Glomerular visceral epithelial cell (primary cell): ENCODE measurements around the gene PSTPIP1.

Source experiments
- DNase-seq: peaks from one replicate; pipeline ENCODE4 v3.0.0-alpha.2; 2016; ENCODE audit errors: extremely low spot score

PSTPIP1 gene

DNA sequence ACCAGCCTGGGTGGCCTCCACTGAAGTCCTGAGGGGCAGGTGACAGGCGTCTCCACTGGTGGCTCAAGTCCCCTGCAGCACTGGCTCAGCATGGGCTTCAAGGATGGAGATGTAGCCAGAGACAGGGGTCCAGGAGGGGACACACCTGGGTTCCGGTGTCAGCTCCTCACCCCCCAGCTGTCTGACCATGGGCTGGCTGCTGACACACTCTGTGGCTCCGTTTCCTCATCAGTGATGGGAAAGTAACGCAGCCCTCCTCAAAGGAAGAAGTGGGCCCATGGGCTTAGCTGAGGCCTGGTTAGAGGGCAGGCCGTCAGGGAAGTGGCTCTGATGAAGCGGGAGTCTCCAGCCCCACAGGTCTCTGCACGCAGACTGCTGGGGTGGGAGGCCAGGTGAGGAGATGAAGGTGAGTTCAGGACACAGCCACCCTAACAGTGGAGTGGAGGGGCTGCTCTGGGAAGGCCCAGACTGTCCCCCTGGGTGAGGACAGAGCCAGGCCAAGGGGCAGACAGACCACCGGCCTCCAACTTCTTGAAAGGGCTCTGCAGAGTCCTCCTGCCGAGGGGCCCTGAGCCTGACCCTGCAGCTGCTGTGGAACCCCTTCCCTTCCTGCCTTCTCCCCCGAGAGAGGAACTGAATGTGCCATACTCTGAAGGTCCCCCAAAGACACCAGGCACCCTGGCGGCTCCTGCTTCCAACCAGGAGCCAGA, 24.0 kb downstream of the PSTPIP1 start:
- DNase-seq: no peak

DNA sequence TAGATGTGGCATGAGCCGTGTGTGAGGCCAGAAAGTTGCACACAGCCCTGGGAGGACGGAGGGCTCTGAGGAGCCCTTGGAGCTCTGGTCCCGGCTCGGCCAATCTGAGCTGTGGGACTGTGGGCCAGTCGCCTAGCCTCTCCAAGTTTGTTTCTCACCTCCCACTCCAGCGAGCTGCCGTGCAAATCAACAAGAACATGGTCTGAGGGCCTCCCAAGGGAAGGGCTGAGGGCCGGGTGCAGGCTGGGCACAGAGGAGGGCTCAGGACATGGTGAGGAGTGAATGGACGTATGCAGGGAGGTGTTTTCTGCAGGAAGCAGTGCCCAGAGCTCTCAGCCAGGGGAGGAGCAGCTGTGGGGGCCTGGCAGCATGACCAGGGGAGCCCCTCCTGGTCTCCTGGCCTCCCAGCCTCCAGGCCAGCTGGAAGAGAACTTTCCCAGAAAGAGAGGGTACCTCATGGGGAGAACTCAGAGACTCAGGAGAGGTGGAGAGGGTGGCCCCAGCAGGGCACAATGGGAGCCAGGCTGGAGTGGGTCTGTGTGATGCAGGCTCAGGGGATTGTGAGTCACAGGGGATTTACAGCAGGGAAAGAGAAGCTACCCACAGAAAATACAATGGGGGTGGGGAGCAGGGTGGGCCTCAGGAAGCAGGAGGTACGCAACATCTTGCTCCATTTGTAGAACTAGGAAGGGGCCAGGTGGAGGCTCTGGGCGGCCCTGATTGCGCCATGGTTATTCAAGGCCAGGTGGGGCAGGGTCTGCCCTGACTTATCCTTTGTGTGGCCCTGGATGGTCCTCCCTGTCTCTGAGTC, 24.8 kb downstream of the PSTPIP1 start:
- no peak for DNase-seq

DNA sequence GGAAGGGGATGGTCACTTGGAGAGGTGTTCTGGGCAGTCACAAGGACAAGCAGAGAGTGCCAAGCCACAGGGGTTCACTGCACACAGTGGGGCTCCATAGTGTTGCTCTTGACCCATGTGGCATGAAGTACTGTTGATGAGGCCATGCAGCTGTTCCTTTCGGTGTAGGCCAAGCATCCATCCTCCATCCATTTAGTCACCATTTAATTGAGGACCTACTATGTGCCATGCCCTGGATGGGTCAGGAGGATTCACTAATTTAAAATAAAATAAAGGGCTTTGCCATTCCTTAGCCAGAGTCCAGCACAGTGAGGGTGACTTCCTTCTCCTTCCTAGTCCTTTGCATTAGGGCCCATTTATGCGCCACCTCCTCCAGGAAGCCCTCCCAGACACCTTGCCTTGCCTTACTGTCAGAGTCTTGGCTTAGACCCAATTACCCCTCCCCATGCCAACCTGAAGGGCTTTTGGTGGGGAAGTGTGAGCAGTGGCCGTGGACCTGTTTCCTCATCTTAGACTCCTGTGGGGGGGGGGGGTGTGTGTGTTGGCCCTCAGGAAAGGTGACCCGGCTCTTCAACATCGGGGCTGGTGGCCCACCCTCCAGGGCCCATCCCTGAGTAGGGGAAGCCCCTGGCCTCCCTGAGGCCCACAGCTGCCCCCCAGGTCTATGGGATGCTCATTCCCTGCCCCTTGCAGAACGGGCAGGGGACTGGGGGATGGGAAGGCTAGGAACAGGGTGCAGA, 25.6 kb downstream of the PSTPIP1 start:
- no peak for DNase-seq

DNA sequence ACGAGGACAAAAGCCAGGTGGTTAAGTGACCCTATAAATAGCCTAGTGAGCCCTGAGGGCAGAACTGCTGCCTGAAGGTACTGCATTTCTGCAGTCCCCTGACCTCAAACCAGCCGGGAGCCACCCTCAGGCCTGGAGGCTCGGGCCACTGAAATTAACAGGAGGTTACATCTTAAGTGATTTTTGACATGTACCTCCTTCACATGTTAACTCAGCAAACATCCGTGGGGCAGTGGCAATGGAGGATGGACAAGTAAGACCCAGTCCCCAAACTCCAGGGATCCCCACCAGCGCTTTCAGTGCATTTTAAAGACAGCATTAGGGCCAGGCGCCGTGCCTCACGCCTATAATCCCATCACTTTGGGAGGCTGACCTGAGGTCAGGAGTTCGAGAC, 26.2 kb downstream of the PSTPIP1 start:
- no peak for DNase-seq

DNA sequence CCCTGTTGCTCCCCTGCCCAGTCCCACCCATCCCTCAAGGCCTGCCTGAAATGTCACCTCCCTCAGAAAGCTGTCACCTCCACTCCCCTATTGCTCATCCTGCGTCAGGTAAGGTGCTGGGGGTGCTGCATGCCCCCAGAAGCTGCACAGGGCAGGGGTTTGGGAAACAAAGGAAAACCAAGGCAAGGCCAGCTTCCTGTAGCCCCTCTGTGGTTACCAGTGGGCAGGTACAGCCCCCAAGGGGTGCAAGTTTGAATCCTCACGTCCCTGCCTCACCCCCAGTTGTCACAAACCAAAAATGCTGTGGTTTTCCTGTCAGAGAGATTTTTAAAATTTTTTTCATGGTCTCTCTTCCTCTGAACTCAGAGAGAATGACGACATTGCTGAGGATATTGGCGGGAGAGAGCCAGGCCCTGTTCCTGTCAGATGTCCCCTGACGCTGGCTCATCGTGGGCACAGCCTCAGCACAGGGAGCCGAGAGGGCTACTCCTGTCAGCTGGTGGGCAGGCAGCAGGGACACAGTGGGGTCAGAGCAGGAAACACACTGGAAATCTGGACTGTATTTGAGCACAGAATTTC, 27.0 kb downstream of the PSTPIP1 start:
- peak; percentile 46 for DNase-seq

DNA sequence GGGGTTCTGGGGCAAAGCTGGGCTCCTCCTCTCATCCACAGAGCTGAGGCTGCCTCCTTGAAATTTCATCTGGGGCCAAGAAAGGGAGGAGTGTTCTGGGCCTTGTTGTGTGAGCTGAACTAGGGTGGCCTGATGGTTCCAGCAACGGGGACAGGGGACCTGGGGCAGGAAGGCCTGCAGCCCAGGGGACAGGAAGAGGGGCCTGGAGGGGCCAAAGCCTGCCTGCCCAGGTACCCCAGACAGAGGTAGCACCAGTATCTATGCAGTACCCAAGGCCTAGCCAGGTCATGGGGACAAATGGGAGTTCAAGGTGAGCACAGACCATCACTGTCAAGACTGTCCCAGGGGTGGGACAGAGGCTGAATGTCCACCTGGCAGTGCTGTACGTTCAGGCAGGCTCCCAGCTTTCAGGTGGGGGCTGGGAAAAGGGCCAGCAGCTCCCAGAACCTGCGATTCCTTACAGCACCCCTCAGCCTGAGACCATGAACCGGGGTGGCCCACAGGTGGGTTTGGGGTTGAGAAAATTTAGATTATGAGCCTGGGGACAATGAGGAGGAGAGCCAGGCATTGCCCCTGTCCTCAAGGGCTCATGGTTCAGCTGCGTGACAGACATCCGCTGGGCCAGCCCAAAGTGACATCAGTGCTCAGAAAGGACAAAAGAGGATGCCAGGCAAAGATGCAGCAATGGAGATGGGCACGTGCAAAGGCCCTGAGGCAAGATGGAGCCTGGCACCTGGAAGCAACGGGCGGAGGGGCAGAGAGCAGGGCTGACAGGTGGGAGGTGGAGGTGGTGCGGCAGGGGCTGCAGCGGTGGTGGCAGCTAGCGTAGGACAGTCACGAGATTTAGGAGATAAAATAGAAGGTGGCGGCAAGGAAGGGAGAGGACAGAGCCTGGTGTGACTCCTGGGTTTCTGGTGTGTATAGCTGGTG, 28.0 kb downstream of the PSTPIP1 start:
- no peak for DNase-seq

DNA sequence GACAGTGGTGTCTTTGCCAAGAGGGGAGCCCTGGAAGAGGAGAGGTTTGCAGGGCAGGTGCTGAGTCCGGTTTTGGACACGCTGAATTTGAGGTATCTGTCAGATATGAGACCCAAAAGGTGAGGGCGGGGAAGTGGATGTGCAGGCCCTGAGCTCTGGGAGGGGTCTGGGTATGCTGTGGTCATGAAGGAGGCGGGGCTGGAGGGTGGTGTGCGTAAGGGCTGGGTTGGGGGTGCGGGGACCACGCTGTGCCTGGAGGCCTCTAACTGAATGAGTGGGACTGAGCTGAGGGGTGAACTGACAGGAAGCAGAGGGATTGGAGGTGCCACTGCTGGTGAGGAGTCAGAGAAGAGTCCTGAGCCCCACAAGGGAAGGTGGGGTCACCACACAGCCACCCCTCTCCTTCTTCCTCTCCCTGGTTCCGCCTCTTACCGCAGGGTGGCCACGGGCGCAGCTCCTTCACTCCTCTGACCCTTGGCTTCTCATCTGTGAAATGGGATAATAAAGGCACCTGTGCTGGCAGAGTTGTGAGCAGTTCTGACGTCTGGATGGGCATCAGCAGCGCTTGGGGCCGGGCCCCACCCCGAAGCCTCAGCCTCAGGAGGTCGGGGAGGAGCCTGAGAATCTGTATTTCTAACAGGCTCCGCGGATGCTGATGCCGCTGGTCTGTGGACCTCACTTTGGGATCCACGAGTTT, 28.8 kb downstream of the PSTPIP1 start:
- no peak for DNase-seq

DNA sequence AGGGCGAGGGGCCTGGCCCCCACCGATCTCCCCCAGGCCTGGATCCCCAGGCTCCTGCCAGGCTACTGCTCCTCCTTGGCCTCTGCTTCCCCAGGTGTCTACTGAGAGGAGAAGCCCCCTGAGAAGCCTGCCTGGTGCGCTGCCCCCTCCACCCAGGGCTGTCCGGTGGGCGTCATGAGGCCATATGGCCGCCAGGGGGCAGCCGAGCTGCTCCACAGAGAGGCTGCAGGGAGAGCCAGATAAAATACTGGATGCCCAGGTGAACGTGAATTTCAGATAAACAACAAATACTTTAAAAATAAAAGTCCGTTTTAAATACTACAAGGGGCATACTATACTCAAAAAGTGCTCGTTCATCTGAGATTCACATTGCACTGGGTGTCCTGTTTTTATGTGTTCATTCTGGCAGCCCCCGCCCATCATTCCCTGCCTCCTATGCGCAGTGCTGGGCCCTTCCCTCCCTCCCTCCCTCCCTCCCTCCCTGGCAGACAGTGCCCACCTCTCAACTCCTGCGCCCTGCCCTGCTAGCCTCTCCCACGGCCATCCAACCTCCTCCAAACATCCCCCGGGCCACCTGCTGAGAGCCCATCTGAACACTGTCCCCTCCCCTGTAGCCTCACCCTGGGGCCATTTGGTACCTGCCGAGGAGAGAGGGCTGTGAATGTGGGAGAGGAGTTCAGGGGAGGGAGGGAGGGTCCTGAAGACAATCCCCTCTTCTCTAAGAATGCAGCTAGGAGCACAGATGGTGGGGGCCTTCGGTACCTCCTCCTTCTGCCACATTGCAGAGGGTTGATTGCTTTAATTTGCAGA, 29.6 kb downstream of the PSTPIP1 start:
- DNase-seq: peak; percentile 61

DNA sequence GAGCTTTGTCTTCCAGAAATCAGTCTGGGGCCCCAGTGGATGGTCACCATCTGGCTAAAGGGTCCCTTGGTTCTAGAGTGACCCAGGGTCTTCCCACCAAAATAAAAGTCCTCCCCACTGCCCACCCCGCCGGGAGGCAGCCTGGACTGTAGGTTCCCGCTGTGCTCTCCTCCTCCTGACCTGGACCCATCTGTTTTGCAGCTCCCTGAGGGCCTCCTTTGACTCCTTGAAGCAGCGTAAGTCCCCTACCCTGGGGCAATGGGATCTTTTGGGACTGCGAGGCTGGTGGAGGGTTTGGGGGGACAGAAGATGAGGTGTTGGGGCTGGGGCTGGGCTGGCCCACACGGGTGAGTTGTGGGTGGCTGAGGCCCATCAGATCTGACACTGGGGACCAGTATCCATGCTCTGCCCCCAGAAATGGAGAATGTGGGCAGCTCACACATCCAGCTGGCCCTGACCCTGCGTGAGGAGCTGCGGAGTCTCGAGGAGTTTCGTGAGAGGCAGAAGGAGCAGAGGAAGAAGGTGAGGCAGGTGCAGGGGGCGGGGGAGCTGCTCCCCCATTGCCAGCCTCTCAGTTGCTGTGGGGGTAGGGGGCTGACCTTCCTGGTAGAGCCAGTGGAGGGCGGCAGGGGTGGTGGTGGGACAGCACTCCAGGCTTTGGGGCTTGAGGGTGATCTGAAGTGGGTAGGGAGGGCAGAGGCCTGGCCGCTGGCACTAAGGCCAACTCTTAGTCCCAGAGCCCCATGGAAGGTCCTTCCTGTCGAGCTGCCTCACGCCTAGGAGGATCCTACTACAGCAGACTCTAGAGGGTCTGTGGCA, 30.4 kb downstream of the PSTPIP1 start:
- no peak for DNase-seq

DNA sequence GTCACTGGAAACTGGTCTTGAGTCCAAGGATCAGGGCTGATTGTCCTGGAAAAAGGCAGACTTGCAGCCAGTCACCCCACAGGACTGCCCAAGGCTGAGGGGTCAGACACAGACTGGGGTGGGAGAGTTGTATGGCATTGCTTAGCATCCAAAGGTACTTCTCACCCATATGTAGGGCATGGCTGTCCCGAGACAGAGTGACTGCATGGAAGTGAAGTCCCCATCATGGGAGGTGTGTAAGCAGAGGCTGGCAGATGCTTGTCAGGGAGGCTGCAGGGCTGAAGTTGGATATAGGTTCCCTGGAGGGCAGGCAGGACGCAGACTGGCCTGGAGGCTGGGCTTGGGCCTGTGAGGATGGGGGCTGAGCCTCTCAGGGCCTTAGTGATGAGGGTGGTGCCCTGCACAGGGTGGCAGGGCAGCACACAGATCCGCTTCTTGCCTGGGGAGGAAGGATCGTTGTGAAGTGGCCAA, 31.1 kb downstream of the PSTPIP1 start:
- no peak for DNase-seq

DNA sequence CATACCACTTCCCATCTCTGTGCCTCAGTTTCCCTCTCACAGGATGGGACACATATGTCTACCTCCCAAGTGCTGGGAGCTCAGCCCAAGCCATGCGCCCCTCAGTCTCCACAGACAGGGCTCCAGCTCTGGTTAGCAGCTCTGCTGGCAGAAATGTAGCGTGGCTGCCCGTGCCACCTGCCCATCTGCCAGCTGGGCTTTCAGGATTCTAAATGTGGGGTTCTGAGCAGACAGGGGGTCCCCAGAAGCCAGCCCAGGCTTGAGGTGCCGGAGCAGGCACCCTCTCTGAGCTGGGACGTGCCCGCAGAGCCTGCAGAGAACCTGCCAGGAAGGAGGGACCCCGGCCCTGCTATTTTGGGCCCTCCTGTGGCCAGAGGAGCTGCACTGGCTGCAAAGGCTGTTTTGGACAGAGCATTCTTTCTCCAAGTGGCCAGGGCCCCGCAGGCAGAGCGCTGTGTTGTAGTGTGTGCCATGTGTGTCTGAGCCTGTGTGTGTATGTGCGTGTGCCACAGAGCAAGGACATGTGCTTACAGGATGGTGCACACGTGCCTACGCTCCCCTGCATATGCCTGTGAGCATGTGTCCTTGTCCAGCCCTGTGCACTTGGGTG, 31.7 kb downstream of the PSTPIP1 start:
- DNase-seq: no peak

DNA sequence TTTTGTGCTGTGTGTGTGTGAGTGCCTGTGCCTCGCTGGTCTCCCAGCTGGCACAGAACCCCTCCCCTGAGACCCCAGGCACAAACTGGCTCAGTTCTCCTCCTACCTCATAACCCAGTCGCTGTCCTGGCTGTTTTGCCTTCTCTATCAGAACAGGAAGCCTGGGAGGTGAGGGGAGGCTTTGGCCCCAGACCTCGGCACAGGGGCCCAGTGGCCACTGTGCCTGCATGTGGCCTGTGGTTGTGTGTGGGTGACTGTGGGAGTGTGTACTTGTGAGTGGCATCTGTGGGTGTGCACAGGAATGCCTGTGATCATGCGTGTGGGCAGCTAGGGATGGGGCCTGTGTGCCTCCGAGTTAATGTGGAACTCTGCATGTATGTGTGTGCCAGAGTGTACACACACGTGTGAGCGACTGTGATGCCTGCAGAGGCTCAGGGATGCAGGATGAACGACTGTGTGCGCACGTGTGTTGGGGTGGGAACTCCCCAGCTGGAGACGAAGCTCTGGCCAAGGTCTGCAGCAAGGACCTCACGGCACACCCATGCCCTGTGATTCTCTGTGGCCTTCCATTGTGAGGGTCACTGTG, 32.3 kb downstream of the PSTPIP1 start:
- no peak for DNase-seq

DNA sequence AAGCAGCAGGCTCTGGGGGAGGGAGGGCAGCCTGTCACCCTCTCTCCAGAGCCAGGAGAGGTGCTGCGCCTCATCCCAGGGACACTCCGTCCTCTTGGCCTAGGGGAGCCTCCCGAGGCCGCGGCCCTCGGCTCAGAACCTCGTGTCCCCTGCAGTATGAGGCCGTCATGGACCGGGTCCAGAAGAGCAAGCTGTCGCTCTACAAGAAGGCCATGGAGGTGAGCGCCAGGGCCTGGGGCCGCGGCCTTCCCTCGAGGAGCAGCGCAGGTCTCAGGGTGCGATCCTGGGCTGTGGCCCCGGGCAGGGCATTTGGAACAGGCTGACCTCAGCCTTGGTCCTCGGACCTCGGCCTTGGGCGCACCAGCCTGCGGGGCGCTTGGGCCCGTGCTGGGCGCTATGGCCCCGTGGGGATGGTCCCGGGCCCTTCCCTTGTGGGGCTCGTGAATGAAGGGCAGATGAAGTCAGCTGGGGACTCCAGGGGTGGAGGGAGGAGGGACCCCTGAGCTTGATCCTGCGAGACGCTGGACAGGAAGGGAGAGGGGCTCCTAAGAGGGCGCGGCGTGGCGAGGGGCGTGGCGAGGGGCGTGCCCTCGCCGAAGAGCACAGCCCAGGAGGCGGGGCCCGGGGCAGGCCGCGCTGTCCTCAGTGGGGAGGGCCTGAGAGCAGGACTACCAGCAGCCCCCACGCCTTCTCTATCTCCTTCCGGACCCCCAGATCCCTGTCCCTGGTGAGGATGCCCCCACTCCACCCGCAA, 32.9 kb downstream of the PSTPIP1 start:
- DNase-seq: no peak

DNA sequence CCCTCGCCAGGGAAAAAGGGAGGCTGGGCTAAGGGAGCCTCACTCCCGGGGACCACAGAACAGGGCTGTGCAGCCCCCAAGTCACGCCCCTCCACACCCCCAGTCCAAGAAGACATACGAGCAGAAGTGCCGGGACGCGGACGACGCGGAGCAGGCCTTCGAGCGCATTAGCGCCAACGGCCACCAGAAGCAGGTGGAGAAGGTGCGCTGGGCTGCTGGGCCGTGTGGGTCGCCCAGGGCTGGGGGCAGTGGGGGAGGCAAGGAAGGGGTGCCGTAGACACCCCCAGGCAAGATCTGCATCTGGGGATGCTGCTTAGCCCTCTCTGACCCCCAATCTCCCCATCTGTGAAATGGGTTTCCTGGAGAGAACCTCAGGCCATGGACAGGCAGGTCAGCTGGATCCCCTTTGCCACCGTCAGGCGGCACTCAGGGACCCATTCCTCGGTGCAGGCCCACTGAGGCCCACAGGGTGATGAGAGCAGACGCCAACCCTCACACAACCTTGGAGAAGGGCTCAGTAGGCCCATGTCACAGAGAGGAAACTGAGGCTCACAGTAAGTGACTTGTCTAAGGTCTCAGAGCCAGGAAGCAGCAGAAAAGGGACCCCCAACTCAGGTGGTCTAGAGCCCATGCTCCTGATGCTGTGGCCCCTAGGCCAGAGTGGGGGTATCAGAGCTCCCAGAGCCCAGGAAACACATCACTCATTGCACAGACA, 33.7 kb downstream of the PSTPIP1 start:
- DNase-seq: no peak

DNA sequence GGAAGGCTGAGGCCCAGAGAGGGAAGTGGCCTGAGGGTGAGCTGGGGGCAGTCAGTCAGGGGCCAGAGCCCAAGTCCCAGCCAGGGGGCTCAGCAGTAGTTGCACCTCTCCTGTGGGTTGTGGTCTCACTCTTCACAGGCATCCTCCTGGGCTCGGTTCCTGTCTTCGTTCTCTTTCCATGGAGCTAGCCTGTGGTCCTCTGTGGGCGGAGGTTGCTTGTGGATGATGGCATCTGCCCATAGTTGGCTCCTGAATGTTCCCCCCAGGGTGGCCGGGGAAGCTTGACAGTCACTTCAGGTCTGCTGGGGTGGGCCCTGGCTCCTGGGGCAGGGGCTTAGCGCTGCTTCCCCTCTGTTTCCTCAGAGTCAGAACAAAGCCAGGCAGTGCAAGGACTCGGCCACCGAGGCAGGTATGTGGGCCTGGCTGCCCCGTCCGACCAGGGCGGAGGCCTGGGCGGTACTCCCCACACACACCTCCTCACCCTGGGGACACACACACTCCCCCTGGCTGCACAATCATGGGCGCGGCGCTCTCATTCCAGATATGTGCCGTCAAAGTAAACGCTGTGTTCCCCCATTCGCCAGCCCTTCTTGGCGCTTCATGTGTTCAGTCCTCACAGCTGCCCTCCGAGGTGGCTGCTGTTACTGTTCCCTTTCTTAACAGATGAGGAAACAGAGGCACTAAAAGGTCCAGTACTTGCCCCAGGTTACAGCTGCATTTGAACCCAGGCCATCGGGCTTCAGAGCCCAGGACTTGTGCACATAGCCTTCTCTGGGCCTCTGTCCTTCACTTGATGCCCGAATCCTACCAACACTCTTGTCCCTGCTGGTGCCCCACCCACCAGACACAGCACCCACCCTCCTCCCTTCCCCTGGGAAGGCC, 34.5 kb downstream of the PSTPIP1 start:
- DNase-seq: no peak
